GM18511 (cell line): Measurements from ENCODE around the gene CPVL.

Experiments used
- ATAC-seq: cut with Tn5 transposase; IDR thresholded peaks from one replicate; pipeline ENCODE4 v1.9.1; 2021; ENCODE audit warnings: mild to moderate bottlenecking, moderate library complexity; ENCODE audit not compliant: unreplicated experiment

CPVL gene

GRCh38 chr7:29156907-29157452, 10.6 kb upstream of the CPVL start:
- no peak for ATAC-seq

- no peak for ATAC-seq
Observed at GRCh38 chr7:29154076-29154475, 7.7 kb upstream of the CPVL start.

DNA sequence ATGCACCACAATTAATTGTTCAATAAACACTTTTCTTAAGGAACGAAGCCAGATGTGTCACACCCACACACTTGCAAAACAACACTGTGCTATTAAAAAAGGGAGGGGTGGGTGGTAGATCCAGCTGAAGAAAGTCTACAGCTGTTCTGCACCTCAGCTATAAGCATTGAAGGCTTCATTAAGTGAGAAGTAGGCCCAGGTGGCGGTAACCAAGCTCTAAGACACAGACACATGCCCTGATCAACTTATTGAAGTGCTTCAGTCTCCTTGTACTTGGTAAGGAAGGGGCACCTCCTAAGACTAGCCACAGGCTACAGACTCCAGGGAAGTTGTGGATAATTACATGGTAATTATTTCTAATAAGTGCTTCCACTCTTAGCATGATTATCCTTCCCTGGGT, 4.5 kb upstream of the CPVL start:
- ATAC-seq = no peak

- no peak for ATAC-seq
Observed at GRCh38 chr7:29149036-29149435, 2.7 kb upstream of the CPVL start.

- ATAC-seq = no peak
Observed at GRCh38 chr7:29147821-29148220, 1.5 kb upstream of the CPVL start.

DNA sequence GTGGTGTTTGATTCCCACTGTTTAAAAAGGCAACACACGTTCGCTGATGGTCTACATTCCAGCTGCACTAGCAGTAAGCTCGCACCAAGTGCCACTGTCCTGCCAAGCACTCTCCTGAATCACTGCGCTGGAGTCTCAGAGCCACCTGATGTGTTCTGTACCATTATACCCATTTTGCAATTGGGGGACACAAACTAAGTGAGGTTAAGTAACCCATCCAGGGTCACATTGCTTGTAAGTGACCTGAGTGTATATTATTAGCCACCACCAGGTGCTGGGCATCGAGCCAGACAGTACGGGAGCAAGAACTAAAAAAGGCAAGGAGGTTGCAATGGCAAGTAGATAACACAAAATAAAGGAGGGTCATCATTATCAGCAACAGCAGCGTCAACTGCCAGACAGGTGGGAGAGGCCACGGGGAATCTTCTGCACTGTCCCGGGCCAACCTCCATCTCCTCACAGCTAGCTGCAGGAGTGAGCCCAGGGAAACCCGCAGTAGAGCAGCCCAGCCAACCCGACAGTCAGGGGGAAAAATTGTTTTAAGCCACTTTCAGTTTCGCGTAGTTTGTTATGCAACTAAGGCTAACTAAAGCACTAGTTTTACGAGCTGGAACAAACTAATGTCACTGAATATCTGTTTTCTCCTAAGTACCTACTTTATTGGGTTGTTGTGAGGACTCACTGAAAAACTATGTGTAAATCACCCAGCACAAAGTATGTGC, 712 bp upstream of the CPVL start:
- ATAC-seq = no peak

GRCh38 chr7:29145553-29146056, 732 bp downstream of the CPVL start:
- no peak for ATAC-seq

DNA sequence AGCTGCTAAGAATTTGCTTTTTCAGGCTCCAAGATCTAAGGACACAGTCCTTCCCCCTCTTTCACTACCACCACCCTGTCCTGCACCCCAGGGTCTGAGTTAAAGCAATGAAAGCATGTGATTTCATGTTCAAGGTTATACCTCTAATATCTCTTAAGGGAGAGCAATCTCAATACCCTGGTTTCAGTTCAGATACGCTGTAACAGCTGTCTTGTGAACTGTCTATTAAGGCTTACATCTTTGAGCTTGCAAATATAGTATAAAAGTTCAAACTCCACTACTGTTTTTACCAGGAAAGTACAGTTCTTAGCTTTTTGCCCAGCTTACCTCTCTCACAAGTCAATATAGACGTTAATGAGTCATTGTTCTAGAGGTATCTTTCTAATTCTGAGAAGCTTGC, 2.6 kb downstream of the CPVL start:
- ATAC-seq = no peak

DNA sequence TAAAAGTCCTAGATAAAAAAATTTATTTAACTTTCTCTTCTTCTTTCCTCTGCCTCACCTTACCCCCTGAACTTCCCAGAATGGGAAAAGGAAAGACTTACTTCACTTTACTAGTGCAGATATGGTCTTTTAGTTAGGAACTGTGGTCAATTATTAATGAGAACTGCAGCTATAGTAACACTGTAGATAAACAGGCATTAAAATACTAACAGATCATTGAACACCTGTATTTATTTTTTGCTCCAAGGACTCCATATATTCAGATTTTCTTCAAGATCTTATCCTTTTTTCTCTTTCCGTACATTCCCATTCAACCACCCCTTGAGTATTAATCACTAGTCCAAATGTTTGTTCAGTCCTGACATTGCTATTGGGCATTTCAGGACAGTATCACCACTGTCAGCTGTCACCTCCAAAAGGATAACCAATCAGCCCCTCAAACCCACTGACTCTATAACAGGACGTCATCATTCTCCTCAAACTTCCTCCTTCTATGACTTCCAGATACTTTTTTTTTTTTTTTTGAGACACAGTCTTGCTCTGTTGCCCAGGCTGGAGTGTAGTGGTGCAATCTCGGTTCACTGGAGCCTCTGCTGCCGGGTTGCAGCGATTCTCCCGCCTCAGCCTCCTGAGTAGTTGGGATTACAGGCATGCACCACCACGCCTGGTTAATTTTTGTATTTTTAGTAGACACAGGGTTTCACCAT, 4.2 kb downstream of the CPVL start:
- ATAC-seq = no peak

DNA sequence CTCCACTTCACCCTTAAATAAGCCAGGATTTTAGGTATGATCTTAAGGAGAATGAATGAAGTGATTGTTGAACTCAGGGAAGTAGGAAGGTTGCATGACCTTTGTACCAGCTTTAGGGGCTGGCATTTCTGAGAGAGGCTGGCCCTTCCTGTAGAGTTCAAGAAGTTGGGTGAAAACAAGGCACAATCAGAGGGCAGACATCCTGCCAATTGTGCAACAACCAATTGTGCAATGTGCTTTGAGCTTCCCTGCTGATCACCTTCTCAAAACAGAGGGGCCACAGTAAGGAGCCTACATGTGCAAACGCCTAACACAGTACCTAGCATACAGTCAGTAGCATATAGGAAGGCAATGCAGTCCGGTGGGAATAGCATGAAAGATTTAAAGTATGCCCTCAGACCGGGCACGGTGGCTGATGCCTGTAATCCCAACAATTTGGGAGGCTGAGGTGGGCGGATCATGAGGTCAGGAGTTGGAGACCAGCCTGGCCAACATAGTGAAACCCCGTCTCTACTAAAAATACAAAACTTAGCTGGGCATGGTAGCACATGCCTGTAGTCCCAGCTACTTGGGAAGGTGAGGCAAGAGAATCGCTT, 5.4 kb downstream of the CPVL start:
- ATAC-seq = no peak

DNA sequence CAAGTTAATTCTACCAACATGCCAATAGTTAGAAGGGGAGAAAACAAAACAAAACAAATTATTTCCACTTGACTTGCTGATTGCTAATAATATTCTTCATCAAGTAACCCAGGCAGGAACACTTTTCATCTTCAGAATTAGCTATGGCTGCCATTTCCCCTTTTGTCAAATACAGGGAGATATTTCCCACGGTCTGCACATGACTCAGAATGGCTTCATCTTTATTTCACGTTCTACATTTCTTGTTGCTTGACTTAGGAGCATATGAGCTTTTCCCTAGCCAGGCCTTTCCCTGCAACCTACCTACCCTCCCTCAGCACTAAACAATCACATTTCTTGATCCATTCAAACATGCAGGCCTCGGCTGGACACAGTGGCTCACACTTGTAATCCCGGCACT, 6.5 kb downstream of the CPVL start:
- no peak for ATAC-seq

GRCh38 chr7:29139191-29139590, 7.1 kb downstream of the CPVL start:
- no peak for ATAC-seq

GRCh38 chr7:29138588-29138987, 7.7 kb downstream of the CPVL start:
- ATAC-seq = no peak

DNA sequence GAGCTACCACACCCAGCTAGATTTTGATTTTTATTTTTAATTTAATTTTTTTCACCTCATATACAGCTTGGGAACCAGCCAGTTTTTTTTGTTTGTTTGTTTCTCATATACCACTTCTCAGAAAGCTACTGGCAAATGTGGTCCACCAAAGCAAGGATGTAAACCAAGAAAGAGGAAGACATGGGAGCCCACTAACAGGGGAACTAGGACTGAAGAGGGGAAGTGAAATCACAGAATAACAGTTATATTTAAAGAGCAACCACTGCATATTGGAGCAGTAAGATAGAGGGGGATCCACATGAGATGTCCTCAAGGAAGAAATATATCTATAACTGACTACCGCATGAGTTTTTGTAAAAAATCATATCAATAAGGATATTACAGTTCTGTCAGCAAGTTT, 10.5 kb downstream of the CPVL start:
- ATAC-seq = no peak

- ATAC-seq = no peak
Observed at GRCh38 chr7:29132980-29133379, 13.4 kb downstream of the CPVL start.

- ATAC-seq = no peak
Observed at GRCh38 chr7:29131678-29132077, 14.7 kb downstream of the CPVL start.

DNA sequence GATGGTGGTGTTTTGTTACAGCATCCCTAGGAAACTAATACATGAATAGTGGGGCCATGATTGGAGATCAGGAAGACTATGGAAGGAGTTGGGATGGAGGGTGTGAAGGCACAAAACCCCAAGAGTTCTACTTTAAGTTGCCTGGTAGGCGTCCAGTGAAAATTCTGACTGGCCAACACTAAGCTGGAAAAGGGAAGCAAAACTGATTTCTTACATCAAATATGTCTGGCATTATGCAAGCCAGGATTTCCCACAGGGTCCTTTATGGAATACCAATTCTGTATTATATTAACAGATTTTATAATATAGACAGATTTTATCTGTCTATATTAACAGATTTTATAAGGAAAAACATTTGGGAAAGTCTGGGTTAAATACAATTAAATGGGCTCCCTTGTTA, 16.2 kb downstream of the CPVL start:
- no peak for ATAC-seq

DNA sequence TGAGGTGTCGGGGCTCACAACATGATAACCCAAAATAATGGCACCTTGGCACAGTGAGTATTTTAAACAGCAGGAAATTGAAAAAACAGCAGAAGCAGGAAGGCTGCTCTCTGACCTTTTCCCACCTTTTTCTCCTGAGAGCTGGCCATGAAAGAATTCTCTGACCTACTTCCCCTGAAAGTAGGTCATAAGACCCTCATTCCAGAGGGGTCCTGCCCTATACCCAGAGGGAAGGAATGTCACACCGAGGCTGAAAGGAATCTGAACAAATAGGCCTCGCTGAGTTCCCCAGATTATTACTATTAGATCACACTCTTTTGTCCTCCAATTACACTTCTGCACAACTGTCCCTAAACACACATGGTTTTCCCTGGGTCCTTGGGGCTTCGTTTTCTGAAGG, 18.8 kb downstream of the CPVL start:
- ATAC-seq = no peak

DNA sequence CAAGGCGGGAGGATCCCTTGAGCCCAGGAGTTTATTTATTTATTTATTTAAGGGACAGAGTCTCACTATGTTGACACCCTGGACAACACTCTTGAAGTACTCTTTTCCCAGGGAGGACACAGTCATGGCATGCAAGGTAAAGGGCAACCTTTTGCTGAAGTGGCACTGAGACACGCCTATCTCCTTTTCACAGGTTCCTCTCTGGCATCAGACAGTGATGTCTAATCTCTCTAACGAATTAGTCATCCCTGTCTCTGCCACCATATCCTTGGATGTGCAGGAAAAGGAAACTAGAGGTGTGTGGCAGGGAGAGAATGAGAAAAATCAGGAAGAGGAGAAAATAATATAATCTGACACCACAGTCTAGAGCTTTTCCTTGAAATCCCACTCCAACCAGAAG, 19.5 kb downstream of the CPVL start:
- ATAC-seq = no peak

GRCh38 chr7:29123626-29124190, 22.6 kb downstream of the CPVL start:
- ATAC-seq = no peak

DNA sequence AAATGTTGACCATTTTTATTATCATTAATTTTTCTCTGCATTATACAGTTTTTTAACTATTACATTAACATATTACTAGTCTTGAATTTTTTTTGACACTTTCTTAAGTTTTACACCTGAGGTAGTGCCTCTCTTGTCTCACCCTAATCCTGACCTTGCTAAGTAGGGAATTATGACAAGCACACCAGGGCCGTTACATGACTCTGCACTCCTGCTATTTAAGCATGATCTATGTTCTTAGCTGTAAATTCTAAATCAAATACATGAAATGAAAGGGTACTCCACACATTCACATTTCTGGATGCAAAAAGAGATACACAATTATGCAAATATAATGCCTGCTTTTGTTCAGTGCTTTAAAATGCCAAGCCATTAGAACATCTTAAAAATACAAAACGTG, 23.6 kb downstream of the CPVL start:
- ATAC-seq = no peak

- no peak for ATAC-seq
Observed at GRCh38 chr7:29122081-29122480, 24.3 kb downstream of the CPVL start.
